Measurements from ENCODE around the gene PLEKHA7.

Gene PLEKHA7

DNA sequence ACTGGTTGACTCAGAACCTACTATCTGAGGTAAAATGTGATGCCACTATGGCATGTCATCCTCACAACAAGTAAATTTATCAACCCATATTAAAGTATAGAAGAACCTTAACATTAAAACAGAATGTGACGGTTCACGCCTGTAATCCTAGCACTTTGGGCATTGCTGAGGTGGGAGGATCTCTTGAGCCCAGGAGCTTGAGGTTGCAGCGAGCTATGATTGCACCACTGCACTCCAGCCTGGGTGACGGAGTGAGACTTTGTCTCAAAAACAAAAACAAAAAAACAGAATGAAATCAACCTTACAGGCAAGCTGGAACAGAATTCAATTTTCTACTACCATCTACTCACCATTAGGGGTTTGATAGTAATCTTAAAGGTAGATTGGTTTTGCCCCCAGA lies 86.2 kb downstream of the PLEKHA7 start:
- H3K27ac ChIP-seq (ENCODE audit: low read depth, low read length) = no peak overlapping the region
- no peaks in the 10 kb centered on the region for H3K9me3 ChIP-seq (ENCODE audit: control insufficient read depth, insufficient read depth, low read length)
- no peaks in the 10 kb centered on the region for H3K9me2 ChIP-seq (replicated peaks; ENCODE audit: control insufficient read depth, low read length)
- H4K20me1 ChIP-seq (ENCODE audit: control insufficient read depth, insufficient read depth, low read depth, low read length) = no peaks in the 10 kb centered on the region
- no peak overlapping the region for H3K4me2 ChIP-seq (ENCODE audit: low read length)
- no peak overlapping the region for H3K4me3 ChIP-seq (ENCODE audit: low read length)
- H3K4me1 ChIP-seq (ENCODE audit: control insufficient read depth, low read length) = no peaks in the 10 kb centered on the region
- no peak for TF ChIP-seq EZH2phosphoT487 (IDR thresholded peaks at IDR 0.05; ENCODE audit: borderline replicate concordance, low read length)
- TF ChIP-seq, protein P1, sequence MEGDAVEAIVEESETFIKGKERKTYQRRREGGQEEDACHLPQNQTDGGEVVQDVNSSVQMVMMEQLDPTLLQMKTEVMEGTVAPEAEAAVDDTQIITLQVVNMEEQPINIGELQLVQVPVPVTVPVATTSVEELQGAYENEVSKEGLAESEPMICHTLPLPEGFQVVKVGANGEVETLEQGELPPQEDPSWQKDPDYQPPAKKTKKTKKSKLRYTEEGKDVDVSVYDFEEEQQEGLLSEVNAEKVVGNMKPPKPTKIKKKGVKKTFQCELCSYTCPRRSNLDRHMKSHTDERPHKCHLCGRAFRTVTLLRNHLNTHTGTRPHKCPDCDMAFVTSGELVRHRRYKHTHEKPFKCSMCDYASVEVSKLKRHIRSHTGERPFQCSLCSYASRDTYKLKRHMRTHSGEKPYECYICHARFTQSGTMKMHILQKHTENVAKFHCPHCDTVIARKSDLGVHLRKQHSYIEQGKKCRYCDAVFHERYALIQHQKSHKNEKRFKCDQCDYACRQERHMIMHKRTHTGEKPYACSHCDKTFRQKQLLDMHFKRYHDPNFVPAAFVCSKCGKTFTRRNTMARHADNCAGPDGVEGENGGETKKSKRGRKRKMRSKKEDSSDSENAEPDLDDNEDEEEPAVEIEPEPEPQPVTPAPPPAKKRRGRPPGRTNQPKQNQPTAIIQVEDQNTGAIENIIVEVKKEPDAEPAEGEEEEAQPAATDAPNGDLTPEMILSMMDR (IDR thresholded peaks at IDR 0.05; ENCODE audit: low read depth, low read length, poor library complexity, severe bottlenecking) = no peak
- H3K27me3 ChIP-seq (ENCODE audit: control insufficient read depth, low read length) = peaks cover 27% of the 10 kb centered on the region
- H3K79me2 ChIP-seq (ENCODE audit: control insufficient read depth, low read length) = no peaks in the 10 kb centered on the region
- no peaks in the 10 kb centered on the region for H3F3A ChIP-seq (ENCODE audit: control insufficient read depth, insufficient read depth)
- H3K36me3 ChIP-seq (ENCODE audit: control insufficient read depth, low read length) = no peaks in the 10 kb centered on the region

- Histone ChIP-seq H3K9me2 (replicated peaks; ENCODE audit: control insufficient read depth, low read length) (no peaks in the 10 kb centered on the region), H3K36me3 (ENCODE audit: control insufficient read depth, low read length) (no peaks in the 10 kb centered on the region), H3F3A (ENCODE audit: control insufficient read depth, insufficient read depth) (no peaks in the 10 kb centered on the region), H3K4me3 (ENCODE audit: low read length) (no peak overlapping the region), H3K27me3 (ENCODE audit: control insufficient read depth, low read length) (peaks cover 25% of the 10 kb centered on the region), H3K27ac (ENCODE audit: low read depth, low read length) (no peak overlapping the region), H4K20me1 (ENCODE audit: control insufficient read depth, insufficient read depth, low read depth, low read length) (no peaks in the 10 kb centered on the region), H3K4me2 (ENCODE audit: low read length) (no peak overlapping the region), H3K4me1 (ENCODE audit: control insufficient read depth, low read length) (no peaks in the 10 kb centered on the region), H3K79me2 (ENCODE audit: control insufficient read depth, low read length) (no peaks in the 10 kb centered on the region), H3K9me3 (ENCODE audit: control insufficient read depth, insufficient read depth, low read length) (no peaks in the 10 kb centered on the region)
- TF ChIP-seq, protein P1 (IDR thresholded peaks at IDR 0.05; ENCODE audit: low read depth, low read length, poor library complexity, severe bottlenecking) = no peak
- TF ChIP-seq EZH2phosphoT487 (IDR thresholded peaks at IDR 0.05; ENCODE audit: borderline replicate concordance, low read length) = no peak
Observed at GRCh38 chr11:16926883-16927626, 87.2 kb downstream of the PLEKHA7 start.

GRCh38 chr11:16925561-16926065 lies 88.6 kb downstream of the PLEKHA7 start:
- TF ChIP-seq, protein P1 (IDR thresholded peaks at IDR 0.05; ENCODE audit: low read depth, low read length, poor library complexity, severe bottlenecking) = no peak
- TF ChIP-seq EZH2phosphoT487 (IDR thresholded peaks at IDR 0.05; ENCODE audit: borderline replicate concordance, low read length) = no peak
- H3K9me2 ChIP-seq (replicated peaks; ENCODE audit: control insufficient read depth, low read length) = no peaks in the 10 kb centered on the region
- H3K27ac ChIP-seq (ENCODE audit: low read depth, low read length) = no peak overlapping the region
- H3K4me2 ChIP-seq (ENCODE audit: low read length) = no peak overlapping the region
- no peaks in the 10 kb centered on the region for H3K4me1 ChIP-seq (ENCODE audit: control insufficient read depth, low read length)
- H3K36me3 ChIP-seq (ENCODE audit: control insufficient read depth, low read length) = no peaks in the 10 kb centered on the region
- no peaks in the 10 kb centered on the region for H4K20me1 ChIP-seq (ENCODE audit: control insufficient read depth, insufficient read depth, low read depth, low read length)
- H3K27me3 ChIP-seq (ENCODE audit: control insufficient read depth, low read length) = peaks cover 37% of the 10 kb centered on the region
- no peaks in the 10 kb centered on the region for H3F3A ChIP-seq (ENCODE audit: control insufficient read depth, insufficient read depth)
- H3K9me3 ChIP-seq (ENCODE audit: control insufficient read depth, insufficient read depth, low read length) = no peaks in the 10 kb centered on the region
- H3K79me2 ChIP-seq (ENCODE audit: control insufficient read depth, low read length) = no peaks in the 10 kb centered on the region
- no peak overlapping the region for H3K4me3 ChIP-seq (ENCODE audit: low read length)

Data from DOHH2 (cell line).